ENCODE data around the gene ISG20L2.

The ISG20L2 gene

DNA sequence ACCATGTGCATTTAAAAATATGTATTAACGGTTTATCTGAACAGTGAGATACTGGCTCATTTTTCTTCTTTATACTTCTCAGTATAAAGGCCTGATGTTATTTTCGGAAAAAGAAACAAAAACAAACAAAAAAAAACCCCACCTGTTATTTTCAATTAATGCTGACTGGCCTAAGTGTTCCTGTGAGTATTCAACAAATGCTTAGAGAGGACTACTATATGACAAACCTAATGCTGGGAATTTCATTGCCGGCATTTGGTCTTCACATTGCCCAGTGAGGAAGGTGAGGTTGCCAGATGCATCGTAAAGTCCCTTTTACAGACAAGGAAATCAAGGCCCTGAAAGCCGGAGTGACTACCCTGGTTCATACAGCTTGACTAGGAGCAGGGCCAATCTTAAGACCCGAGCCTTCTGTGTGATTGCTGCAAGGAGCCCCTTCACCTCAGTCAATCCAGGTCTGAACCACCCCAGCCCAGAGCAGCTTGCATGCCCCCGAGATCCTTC, 11.7 kb upstream of the ISG20L2 start:
- no peak for DNase-seq

DNA sequence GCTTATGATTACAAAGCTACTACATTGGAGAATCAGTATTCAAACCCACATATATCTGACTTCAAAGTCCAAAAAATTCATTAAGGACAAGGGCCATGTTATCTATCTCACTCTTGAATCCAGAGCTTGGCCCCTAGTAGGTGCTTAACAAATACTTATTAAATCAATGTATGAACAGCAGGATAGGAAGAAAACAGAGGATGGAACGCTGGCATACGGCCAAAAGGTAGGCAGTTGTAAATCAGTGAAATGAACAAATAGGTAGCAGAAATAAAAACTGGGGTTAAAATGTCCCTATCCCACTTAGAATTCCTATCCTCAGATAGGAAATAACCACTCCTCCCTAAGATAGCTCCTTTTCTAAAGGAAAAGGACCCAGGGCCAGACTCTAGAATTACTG, 10.3 kb upstream of the ISG20L2 start:
- DNase-seq = no peak

DNA sequence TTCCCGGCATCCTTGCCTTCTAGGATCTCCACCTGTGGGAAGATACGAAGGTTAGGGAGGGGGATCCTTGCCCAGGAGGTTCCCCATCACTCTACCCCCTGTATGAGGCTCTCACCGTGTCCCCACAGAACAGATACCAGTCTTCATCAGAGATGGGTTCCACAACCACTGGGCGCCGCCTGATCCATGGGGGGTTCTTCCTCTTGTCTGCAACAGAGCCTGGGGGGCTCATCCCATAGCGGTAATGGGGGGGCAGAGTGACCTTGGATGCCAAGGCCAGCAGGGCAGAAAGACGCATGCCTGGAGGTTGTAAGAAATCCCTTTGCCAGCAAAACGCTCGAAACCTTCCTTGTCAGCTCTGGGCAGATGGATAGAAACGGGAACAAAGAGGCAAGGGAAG, 9.8 kb upstream of the ISG20L2 start:
- DNase-seq = no peak

DNA sequence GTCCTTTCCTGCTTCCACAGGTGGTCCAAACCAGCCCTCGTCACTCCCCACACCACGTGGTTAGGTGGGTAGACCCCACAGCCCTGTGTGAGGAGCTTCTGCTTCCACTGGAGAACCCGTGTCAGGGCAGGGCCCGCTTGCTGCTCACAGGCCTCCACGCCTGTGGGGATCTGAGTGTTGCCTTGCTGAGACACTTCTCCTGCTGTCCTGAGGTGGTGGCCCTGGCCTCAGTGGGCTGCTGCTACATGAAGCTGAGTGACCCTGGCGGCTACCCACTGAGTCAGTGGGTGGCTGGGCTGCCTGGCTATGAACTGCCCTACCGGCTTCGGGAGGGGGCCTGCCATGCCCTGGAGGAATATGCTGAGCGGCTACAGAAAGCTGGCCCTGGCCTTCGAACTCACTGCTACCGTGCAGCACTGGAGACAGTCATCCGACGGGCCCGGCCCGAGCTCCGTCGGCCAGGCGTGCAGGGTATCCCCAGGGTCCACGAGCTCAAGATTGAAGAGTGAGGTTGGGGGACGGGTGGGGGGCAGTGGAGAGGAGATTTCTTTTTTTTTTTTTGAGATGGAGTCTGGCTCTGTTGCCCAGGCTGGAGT, 5.5 kb upstream of the ISG20L2 start:
- no peak for DNase-seq

DNA sequence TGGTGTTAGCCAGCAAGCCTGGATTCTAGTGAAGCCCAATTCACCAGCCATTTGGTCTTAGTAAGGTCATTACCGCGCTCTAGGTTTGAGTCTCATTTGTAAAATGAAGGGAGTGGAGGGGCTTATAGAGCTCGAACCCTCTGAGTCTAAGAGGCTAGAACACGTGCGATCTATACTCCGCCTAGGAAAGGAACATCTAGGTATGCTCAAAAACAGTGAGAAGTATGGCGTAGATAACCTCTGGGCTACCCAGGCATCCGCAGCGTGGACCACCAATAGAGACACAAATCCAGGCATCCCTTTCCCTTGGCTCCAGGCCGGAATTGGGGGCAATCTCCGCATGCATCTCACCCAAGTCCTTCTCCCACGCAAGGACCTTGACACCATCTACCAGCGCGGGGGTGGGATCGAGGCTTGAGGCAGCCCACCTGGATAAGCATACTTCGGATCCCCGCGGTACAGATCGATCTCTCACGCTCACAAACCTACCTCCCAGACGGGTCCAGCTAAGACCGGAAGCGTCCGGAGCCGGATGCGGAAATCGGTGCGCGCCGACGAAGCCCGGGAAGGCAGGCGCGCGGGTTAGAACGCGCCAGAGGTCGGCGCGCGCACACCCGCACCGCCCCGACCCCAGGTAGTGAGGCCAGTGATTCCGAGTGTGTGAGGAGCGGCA, 504 bp downstream of the ISG20L2 start, which contains the start of gene METTL25B:
TSS of gene METTL25B (plus strand) at position 544 of the 673 bp plus-strand sequence. CDS start 636 bp downstream, outside the sequence.
- DNase-seq = no peak

DNA sequence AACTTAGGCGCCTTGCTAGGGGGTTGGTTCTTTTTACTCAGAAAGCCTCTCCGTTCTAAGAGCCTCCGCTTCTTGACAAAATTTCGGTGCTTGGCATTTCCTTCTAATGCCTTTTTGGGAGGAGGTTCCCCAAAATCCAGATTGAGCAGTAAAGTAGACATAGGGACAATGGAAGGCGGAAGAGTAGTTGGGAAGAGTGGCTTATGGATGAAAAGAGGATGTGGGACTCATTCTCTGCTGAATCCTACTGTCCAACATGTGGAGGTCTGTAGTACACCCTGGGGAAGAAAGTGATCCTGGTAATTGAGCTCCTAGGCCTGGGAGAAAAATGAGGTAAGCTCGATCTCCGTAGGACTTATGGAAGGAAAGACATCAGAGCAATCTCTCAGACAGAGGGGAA, 1.1 kb downstream of the ISG20L2 start:
- no peak for DNase-seq

DNA sequence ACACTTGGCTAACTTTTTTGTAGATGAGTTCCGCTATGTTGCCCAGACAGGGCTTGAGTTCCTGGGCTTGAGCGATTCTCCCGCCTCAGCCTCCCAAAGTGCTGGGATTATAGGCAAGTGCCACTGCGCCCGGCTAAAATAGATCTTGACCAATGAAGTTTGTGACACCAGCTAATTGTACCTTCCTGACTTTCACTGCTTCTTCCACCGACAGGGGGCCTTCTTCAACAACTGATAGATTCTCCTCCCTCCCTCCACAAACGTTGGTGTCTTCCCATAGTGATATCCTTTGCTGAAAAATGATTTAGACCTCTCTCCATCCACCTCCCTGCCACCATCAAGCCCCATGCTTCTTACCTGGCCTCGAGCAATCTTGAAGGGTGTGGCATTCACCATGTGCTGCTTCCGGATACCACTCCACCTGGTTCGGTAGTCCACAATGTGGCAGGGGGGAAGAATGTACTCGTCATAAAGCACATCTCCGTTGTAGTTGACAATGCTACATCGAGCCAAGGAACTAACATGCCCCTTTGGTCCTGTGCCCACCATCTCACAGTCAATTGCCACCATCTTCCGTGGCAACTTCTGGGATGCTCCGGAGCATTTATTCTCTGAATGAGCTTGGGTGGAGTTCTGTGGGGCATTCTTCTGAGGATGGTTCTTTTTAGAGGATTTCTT, 1.9 kb downstream of the ISG20L2 start:
- DNase-seq = no peak

DNA sequence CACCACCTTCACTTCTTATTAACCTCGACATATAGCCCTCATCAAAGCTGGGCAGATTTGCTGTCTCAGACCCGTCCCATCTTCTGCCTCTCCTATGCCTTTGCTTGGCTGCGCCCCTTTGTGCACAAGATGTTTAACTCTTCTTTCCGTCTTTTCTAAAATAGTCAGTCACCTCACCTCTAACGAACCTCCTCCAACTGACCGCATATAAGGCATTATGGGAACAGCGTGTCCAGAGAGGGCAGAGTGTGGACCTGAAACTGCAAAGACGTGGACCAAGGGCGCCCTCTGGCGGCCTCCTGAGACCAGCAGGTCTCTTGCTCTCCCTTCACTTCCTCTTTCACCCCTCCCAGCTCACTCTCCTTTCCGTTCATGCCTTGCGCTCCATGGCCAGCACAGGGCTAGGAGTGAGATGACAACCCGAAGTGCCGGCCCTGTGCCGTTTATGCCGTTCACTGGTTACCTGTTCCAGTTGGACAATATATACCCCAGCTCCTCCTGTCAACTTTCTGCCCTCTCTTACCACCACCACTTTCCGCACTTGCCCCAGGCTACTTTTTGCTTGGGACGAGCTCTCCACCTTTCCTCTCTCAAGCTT, 2.8 kb downstream of the ISG20L2 start:
- DNase-seq = no peak

DNA sequence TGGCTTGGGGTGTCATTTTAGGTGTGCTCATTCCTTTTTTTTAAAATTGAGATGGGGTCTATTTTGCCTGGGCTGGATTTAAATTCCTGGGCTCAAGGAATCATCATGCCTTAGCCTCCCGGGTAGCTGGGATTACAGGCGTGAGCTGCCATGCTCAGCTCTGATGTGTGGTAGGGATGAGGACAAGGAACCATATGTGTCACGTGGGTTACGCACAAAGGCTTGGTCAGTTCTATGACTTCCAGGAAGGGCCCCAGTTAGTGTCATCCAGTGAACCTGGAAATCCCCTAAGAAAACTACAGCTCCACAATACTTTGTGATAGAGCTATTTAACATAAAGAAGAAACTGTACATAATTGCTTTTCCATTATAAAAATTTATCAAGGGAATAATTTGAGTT, 7.0 kb downstream of the ISG20L2 start:
- no peak for DNase-seq

DNA sequence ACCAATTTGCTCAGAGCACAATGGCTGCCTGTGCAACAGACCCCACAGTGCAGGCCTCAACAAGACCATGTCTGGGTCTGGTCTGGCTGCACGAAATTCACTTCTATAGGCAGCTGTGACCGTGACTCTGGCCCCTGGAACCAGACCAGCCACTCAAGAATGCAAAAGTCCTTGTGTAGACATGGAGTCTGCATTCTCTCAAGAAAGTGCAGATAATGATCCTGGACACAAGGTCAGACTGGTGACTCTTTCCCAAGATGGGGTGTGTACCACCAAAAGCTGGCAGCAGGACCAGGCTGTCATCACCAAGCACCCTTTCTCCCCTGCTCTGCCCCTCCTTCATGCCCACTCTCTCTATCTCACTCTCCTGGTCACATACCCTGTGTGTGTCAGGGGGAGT, 7.4 kb downstream of the ISG20L2 start:
- DNase-seq = no peak

DNA sequence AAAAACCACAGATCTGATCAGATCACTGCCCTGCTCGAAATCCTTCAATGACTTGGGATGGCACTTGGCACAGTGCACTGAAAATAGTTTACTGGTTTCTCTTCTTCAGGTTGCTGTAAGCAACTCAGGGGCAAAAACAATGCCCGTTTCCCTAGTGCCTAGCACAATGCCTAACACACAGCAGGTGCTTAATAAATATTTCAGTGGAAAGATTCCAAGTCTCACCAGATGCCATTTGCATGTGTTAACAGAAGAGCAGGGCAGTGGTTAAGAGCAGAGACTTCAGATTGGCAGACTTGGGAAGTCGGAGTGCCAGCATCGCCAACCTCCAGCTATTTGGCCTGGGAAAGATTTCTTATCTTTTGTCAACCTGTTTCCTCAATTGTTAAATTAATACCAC, 11.2 kb downstream of the ISG20L2 start:
- DNase-seq = no peak

DNA sequence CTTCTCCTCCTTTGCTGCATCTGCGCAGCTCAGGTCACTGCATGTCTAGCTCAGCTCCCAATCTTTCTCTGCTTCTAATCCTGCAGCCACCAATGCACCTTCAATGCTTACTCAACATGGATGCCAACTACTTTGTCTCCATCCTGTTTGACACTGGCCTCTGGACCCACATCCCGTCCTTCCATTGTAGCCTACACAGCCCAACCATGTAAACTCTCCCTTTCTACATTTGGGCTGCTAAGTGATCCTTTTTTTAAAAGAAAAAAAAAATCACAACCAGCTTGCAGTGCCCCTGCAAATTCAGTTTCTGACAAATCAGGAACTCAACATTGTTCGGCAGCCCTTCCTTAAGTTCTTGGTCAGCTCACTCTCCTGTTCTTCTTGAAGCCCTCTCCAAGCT, 13.7 kb downstream of the ISG20L2 start:
- DNase-seq = no peak

DNA sequence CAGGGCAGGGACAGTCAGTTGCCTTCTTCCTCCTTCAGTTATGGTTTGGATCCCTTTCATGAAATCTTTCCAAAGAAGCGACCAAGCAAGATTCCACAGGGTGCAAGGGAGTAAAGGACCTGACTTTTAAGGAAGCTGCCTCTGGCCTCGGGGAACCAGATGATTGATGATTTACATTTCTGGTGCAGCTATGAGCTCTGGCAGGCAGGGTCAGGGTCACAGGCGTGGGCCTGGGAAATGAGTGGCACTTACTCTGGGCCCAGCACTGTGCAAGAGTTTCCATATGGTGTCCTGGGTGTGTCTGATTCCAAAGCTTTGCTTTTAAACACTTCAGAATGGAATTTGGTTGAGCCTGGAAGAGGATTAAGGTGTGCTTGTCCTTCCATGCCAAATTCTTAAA, 15.9 kb downstream of the ISG20L2 start:
- no peak for DNase-seq

DNA sequence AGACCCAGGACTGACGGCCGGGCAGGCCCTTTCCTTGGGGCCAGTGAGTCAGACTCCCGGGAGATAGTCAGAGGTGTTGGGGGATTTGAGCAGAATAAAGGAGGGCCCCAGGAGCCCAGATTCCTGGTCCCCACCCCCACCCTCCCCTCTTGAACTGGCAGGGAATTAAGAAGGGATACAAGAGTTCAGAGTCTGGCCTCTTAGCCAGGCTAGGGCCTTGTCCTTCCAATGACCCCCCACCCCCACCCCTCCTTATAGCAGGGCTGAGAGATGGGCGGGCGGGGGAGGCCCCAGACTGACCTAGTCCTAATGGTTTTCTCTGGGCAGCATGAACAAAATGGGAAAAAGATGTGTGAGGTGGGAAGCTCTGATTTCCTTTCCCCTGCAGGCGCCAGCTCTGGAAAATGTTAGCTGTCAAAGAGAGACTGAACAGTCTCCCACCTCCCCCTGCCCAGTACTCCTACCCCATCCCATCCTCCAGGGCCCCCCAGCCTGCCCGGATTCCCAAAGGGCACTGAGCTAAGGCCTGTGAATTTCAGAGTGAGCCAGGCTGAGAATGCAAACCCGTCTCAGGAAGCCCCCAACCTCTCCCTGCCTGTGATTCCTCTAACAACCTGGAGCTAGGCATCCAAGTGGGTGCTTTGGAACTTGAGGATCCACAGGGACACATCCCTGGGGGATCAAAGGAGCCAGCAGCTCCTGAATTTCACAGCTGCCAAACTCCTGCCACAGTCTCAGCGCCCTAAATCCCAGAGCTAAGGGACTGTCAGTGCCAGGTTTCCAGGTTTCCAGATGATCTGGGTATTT, 17.4 kb downstream of the ISG20L2 start:
- no peak for DNase-seq

DNA sequence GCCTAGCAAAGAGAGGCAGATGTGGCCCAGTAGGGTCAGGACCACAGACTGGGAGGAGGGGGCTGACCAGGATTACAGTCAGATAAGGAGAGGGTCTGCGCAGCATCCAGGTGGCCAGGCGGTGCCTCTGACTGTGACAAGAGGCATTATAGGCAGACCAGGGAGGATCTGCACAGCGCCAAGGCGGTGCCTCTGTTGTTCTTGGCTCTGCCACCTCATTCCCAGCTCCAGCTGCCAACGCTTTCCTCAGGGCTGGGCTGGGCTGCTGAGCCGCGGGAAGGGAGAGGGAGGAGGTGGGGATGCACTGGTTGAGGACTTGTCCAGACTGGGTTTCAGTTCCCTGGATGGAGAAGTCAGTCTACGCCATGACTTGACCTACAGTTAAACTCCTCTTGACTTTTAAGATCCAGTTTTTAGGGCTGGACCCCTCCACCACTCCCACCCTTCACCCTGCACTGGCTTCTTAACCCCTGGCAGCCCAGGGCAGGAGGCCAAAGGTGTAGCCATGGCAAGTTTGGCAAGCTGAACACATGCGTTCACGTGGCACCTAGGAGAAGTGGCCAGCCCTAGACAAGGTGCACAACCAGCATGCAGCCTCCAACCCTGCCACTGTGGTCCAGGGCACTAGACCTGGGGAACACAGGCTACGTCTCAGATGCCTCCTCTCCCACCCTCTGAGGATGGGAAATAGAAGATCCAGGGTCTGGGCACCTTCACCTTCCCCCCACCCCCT, 18.6 kb downstream of the ISG20L2 start:
- DNase-seq = no peak

DNA sequence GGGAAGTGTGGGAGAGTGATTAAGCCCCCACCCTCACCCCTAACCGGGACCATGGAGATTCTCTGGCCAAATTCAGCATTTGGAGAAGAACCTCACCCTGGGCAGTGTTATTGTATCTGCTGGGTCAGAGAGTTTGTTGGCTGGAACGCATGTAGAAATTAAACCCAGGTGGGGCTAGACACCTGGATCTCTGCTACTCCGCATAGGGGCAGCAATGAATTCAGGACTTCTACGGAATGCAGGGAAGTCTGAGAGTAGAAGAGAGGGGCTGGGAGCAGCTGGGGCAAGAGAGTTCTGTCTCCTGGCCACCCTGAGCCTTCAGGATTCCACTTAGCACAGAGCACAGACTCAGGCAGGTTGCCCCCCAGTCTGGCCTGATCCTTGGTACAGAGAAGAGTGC, 19.5 kb downstream of the ISG20L2 start:
- no peak for DNase-seq

DNA sequence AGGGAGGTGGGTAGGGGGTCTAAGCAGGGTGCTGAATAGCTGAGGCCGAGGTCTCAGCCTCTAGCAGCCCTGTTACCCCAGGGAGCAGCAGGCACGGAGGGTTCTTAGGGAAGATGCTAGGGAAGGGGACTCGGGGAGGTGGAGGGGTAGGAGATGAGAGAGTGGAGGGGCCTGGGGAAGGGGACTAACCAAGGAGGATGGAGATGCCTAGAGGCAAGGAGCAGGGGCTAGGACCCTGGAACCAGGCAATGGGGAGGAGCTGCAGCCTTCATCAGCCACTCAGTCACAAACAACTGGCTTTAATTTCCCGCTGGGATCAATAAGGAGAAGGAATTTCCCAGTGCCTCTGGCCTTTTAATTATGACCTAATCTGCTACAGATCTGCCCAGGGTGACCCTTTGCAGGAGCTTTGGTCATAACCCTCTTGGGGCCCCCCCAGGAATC, 20.3 kb downstream of the ISG20L2 start:
- DNase-seq = no peak

DNA sequence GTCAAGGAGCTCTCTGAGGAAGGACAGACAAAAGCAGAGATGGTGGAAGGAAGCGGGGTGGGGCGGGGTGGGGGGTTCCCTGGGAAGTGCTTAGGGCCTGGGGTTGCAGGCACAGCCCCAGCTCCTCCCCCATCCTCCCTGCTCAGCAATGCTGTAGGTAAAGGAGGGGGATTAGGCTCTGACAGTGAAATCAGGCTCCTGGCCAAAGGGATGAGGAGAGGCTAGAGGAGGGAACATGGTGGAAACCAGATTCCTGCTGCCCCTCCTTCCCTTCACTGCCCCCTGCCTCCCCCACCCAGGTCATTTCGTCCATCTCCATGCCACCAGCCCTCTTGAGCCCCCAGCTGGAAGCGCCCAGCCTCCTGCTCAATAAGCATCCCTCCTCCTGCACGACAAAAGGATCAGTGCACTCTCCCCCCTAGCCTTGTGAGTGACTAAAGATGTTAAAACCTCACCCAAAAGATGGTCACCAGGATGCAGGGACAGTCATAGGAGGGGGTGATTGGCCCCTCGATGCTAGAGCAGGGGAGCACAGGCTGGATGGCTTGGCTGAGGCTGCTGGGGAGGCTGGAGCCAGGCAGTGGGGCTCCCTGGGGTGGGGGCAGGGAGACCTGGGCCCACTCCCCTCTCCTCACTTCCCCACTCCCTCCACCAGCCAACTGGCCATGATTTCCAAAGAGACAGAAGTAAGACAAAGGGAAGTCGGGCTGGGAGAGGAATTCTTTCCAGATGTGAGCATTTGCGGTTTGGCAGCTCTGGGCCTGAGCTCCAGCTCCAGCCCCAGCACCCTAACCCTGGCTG, 20.9 kb downstream of the ISG20L2 start:
- no peak for DNase-seq

DNA sequence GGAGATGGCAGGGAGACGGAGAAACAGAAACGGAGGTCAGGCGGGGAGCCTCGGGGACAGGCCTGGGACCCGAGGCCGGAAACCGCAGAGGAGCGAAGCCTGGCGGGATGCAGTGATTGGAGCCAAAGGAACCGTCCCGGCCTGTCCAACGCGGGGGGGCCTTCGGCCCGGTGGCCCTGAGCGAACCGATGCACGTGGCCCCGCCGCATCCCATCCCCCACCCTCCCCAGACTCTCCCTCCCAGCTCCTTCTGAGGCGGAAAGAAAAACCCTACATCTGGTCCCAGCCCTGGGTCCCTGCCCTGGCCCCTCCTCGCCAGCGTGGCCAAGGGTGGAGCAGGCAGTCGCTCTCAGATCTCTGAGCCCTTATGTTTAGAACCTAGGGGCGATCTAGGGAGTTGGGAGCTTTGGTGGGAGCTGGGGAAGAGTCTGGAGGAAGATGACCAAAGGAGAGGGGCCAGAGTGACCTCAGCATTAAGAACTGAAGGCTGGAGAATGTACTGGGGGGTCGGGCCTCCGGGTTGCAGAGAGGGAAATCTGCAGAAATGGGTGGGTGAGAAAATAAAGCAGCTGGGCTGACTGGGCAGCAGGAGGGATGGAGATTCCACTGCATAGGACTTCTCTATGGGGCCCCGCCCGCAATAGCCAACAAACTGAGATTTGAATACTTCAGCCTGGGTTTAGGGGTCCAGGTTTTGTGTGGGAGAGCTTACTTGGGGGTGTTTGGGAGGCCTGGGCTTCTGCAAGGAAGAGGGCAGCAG, 21.7 kb downstream of the ISG20L2 start:
- DNase-seq = no peak

DNA sequence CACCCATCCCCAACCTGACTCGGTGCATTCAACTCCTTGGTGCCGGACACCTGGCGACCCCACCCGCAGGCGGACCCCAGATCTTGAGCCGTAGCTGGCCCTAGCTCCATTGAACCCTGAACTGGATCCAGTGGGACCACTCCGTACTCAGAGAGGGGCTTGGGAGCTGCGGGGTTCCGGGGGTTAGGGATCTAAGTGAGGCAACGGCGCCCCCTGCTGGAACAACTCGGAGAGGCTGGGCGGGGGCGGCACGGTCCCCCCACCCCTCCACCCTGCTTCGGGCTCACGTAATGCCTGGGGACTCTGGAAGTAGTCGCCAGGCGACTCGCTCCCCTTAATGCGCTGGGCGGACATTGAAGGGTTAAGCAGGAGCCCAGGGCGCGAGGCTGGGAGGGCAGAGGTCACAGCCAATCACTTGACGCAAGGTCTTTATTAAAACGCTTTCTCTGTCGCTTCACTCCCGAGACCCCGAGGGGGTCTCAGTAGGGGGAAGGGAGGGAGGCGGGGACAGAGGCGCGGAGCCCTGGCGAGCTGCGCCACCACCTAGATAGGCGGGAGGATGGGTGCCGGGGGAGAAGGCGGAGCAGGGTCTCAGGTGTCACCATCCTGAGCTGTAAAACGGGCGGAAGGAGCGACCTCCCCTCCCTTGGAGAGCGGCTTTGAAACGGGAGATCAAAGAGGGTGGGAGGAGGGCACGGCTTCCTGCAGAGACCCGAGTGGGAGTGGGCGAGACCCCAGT, 22.5 kb downstream of the ISG20L2 start:
- no peak for DNase-seq
